Hematopoietic multipotent progenitor cell treated with erythropoietin and hydrocortisone succinate and interleukin-3 and kit ligand, for 6 days (in vitro differentiated cells): ENCODE results near the gene SPINK13.
"Not testable (repeated sequence)": the region's sequence is repeated elsewhere in the genome, so short reads cannot be mapped to it uniquely, and the experiment has no call there.

Source experiments
- DNase-seq: peaks from one replicate; pipeline ENCODE4 v3.0.0-alpha.2; 2015

Gene SPINK13

GRCh38 chr5:148314187-148314586 lies 45.6 kb downstream of the SPINK13 start:
- DNase-seq: no peak

GRCh38 chr5:148314731-148315130 lies 46.1 kb downstream of the SPINK13 start:
- no peak for DNase-seq

- not testable (repeated sequence) for DNase-seq
These were observed 51.7 kb downstream of the SPINK13 start for GRCh38 chr5:148320011-148320963.

- no peak for DNase-seq
These were observed 64.8 kb downstream of the SPINK13 start for GRCh38 chr5:148333262-148333849.

GRCh38 chr5:148335259-148335658 lies 66.7 kb downstream of the SPINK13 start, which contains the start of gene SPINK9:
SPINK9 (plus strand) TSS chr5:148335559; CDS start chr5:148335614, 55 bp downstream.
- no peak for DNase-seq
